HG03064 (cell line): Measurements from ENCODE around the gene DAP3.
"Not testable (repeated sequence)": the region's sequence is repeated elsewhere in the genome, so short reads cannot be mapped to it uniquely, and the experiment has no call there.

Experiments used
- ATAC-seq: cut with Tn5 transposase; IDR thresholded peaks from one replicate; pipeline ENCODE4 v1.9.1; 2021; ENCODE audit warnings: low read depth; ENCODE audit not compliant: unreplicated experiment

Gene DAP3

DNA sequence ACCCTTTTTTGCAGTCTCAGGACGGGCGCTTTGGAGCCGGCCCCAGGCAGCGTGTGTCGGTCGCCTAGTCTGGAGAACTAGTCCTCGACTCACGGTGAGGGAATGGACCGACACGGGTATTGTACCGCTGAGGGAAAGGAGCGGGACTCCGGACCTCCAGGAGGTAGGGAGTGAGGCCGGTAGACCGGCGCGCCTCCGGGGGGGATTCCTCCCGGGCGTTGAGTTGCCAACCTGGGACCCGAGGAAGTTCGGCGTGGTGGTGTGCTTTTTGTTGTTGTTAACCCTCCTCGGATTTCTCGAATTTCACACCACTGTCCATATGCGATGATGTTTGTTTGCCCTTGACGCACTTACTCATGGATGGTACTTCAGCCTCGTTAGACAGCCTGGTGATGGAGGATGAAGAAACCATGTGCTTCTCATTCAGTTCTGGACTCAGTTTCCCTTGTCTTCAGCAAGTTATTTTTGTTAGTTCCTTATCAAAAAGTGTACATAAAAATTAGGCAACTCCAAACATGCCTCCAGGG is at the start of gene DAP3:
TSS of gene DAP3 (plus strand) at position 11 of the 527 bp plus-strand sequence. CDS start 20,689 bp downstream, outside the sequence.
- ATAC-seq = not testable (repeated sequence)

DNA sequence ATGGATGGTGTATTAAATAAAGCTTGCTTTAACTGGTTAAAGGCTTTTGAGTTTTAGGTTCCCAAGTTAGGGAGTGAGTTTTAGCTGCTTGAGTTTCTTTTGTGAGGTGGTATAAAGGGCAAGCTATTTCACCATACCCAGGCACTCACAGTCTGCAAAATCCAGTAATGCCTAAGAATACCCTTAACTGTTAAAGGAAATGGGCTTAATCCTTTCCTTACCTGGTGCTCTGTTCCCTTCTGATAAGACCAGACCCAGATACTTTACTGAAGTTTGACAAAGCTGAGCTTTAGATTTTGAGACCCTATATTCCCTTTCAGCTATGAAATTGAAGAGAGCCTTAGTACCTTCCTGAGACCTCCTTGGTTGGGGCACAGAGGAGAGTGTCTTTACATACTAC is 48.5 kb upstream of the DAP3 start:
- no peak for ATAC-seq

GRCh38 chr1:155642559-155643180 is 46.2 kb upstream of the DAP3 start:
- not testable (repeated sequence) for ATAC-seq

DNA sequence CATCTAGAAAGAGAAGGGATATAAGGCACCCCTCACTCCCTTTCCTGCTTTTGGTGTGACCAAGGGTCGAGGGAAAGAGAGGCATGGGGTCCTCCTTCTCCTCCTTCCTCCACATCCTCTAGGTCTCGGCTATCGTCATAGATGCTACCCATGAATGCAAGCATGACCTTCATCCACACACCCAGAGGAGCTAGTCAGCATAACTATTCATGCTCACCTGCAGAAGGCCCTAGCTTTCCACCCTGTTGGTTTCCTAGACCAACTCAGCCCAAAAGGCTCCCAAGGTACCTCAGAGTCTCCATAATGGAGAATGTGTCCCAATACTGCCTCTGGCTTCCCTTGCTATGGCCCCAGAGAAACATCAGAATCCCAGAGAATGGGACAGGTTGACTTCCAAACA is 45.7 kb upstream of the DAP3 start:
- no peak for ATAC-seq

DNA sequence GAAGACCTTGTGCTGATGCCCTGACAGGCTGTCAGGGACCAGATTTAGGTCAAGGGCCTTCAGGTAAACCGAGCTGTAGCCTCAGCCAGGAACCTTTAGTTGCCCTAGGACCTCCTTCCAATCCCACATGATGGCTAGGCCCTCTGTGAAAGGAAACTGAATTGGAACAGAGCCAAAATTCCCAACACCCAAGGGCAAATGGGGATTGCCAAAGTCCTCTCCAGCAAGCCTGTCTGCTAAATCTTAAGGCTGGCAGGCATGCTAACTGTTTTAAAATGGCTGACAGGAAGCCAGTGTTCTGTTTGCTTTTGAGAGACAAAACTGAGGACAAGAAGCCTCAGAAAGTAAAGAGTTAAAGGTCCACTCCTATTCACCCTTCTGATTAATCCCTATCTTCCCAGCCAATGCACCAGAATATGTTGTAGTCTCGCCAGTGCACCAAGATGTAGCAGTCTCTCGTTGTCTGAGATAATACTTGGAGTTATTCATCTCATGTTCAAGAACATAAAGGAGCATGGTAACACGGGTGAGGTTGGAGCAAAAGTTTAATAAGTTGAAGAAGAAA is 43.8 kb upstream of the DAP3 start:
- ATAC-seq = no peak

- ATAC-seq = no peak
These were observed 43.2 kb upstream of the DAP3 start for GRCh38 chr1:155645648-155646047.

GRCh38 chr1:155646307-155646706 is 42.6 kb upstream of the DAP3 start:
- no peak for ATAC-seq

- ATAC-seq = no peak
These were observed 40.4 kb upstream of the DAP3 start for GRCh38 chr1:155648207-155649147.

DNA sequence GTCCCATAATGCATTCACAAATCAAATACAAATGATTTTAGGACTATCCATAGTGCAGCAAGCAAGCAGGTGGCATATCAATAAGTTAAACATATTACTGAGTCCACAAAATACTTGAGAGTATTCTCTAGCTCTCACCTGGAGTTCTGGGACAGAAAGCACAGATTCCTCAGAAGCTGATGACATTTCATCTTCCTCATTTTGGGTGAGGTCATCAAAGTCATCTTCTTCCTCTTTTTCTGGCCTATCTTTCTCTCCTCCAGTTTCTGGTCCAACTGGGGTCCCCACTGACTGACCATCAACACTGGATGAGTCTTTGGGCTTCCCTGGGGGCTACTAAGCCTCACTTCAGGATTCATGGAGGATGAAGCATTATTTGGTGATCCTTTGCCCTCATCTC is 39.2 kb upstream of the DAP3 start:
- ATAC-seq = no peak

DNA sequence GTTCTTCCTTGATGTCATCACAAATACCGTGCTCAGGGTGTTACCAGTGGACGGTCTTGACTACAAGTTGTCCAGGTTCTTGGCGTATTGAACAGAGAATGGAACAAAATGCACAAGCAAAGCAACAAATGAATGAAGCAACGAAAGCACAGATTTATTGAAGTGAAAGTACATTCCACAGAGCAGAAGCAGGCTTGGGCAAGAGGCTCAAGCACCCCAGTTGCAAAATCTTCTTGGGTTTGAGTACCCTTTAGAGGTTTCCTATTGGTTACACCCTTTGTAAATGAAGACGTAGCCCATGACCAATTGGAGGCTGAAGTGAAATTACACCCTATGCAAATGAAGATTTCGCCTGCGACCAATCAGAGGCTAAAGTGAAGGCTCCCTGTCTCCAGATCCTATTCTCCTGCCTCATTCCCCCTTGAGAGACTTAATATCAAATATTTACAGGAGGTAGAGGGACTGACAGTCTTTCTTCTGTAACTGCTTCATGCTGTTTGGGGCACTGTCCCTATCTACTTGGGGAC is 38.6 kb upstream of the DAP3 start:
- ATAC-seq = no peak

DNA sequence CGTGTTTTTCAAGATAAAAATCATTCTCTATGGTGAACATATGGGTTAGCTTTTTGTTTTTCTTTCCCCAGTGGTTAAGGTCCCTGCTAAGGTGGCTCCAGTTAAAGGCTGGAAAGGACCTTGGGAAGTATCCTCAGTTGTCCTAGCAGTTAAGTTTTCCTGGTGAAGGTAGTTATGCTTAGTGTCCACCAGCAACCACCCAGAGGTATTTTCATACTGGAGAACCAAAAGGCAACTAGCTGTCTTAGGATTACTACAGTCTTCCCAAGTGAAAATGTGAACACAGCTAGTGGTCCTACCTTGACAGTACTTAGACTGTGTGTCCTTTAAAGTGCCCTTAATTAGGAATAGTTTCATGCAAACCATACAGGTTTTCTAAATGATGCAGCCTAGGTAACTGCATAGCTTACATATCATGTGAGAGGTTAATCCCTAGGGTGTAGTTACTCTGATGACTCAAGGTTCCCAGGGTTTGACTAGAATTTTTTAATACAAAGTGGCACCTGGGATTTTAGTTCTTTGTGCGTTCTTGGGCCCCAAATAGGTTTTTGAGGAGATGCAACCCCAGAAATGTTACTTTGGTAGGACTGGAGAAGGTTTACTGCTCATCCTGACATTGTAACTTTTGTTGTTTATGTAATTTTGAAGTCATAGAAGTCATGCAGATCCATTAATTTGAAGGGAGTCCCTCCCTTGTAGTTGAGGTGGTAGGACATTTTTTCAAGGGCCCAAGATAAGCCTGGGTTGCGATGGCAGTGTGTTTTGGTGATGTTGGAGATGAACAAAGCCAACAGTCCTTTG is 36.8 kb upstream of the DAP3 start:
- ATAC-seq = no peak

DNA sequence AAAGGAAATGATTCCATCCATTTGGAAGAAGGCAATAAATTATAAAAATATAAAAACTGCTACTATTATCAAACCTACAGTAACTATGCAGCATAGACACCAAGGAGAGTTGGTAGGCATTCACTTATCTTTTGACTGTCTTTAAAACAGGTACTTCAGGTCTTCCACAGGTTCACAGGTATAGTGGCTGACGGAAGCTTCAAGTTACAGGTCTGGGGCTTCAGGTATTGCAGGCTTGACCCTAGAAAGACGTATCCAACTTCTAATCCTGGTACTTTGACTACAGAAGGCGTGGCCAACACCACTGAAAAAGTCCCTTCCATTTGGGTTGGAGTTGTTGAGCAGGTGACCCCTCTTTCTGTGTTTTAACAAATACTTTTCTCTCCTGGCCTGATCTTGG is 35.9 kb upstream of the DAP3 start:
- ATAC-seq = no peak

- ATAC-seq = no peak
These were observed 31.4 kb upstream of the DAP3 start for GRCh38 chr1:155657463-155657862.

- not testable (repeated sequence) for ATAC-seq
These were observed 27.7 kb upstream of the DAP3 start for GRCh38 chr1:155661239-155661638.

DNA sequence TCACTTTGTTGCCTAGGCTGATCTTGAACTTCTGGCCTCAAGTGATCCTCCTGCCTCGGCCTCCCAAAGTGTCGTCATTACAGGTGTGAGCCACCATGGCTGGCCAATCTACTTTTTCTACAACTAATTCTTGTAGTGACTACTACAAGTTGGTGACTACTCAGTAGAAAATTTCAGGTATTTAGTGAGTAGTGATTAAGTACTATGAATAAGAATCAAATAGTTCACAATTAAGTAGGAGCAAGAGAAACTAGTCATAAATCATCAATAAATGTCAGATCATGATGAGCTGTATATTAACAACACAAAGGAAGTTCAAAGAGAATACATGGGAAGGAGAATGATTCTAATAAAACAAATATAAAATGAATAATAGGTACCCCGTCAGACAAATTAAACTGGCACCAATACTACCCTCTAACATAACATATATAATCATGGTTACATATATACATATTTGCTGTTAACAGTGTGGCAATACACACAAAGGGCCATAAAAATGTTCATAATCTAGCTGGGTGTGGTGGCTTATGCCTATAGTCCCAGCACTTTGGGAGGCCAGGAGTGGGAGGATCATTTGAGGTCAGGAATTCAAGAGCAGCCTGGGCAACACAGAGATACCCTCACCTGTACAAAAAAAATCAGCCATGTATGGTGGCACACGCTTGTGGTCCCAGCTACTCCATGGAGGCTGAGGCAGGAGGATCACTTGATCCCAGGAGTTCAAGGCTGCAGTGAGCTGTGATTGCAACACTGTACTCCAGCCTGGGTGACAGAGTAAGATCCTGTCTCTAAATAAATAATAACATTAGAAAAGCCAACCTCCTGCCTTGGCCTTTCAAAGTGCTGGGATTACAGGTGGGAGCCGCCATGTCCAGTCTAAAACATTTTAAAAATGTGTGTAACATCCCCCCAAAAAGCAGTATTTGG is 19.4 kb upstream of the DAP3 start:
- no peak for ATAC-seq

DNA sequence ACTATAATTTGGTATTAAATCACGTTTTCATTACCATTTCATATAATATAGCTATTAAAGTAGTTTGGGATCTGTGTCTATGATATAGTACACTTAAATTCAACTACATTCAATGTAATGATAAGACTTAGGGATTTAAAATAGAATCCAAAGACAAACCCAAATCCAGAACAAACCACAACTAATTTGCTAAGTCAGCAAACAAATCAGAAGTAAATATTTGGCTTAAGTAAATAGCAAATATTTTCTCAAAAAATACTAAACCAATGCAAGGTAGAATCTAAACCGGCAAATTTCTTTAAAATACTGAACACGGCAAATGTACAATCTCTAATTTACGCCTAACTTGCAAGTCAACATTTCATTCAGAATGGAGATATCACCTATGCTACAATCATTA is 17.1 kb upstream of the DAP3 start:
- no peak for ATAC-seq

DNA sequence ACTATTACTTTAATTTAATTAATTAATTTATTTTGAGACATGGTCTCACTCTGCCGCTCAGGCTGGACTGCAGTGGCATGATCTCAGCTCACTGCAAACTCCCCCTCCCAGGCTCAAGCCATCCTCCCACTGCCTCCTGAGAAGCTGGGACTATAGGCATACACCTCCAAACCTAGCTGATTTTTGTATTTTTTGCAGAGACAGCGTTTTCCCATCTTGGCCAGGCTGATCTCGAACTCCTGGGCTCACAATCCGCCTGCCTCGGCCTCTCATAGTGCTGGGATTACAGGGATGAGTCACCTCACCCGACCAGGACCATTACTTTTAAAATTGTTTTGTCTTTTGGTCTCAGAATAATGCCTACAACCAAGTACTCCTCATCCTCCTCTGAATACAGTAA is 15.9 kb upstream of the DAP3 start:
- ATAC-seq = no peak

DNA sequence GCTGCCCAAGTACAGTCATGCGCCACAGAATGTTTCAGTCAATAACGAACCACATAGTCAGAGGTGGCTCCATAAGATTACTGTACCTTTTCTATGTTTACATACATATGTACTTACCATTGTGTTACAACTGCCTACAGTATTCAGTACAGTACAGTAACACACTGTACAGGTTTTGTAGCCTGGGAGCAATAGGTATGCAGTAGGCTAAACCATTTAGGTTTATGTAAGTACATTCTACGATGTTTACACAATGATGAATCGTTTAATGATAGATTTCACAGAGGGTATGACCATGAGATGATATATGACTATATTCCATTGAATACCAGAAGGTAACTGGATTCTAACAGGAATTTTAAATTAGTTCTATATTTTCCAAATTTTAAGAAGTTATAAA is 10.9 kb upstream of the DAP3 start:
- no peak for ATAC-seq

- ATAC-seq = not testable (repeated sequence)
These were observed 9.9 kb upstream of the DAP3 start for GRCh38 chr1:155678992-155679391.
